ENCODE data around the gene RHOC. TPM values are rescaled to one million over a fixed set of nuclear protein-coding genes. Genes with fewer than 3 reads are reported as not detected.

Gene RHOC
- 885 and 1,082 TPM in 2 replicates for total RNA-seq

GRCh38 chr1:112706505-112707220, at the start of gene RHOC:
Gene RHOC, minus strand, starts transcription at chr1:112707127. Its CDS starts 3,328 bp downstream, at chr1:112703799.

GRCh38 chr1:112715264-112716053, 8.5 kb upstream of the RHOC start, which contains the start of gene PPM1J:
Gene PPM1J, minus strand, starts transcription at chr1:112715332. Its CDS starts 31 bp downstream, at chr1:112715301.

GRCh38 chr1:112674440-112674985, 32.4 kb downstream of the RHOC start, which contains the start of gene MOV10:
Gene MOV10, plus strand, starts transcription at chr1:112674659. Its CDS starts 254 bp downstream, at chr1:112674913.

Other genes with a start within 250 kb of the RHOC start
- gene WNT2B, start 198.2 kb downstream of the RHOC start, total RNA-seq, result 3.0 and 3.4 TPM in 2 replicates
- 13.9 and 18.1 TPM in 2 replicates for gene ST7L, start 88.0 kb downstream of the RHOC start, total RNA-seq
- gene CAPZA1, start 87.3 kb downstream of the RHOC start, total RNA-seq, result 286 and 314 TPM in 2 replicates
- gene MOV10, start 32.5 kb downstream of the RHOC start, total RNA-seq, result 40.8 and 42.3 TPM in 2 replicates
- gene PPM1J, start 8.2 kb upstream of the RHOC start, total RNA-seq, result 0.50 and 0.53 TPM in 2 replicates
- gene SLC16A1, start 249.1 kb upstream of the RHOC start, total RNA-seq, result 25.4 and 36.2 TPM in 2 replicates